ENCODE results near the gene SPTLC1.
"Not testable (repeated sequence)": the region's sequence is repeated elsewhere in the genome, so short reads cannot be mapped to it uniquely, and the experiment has no call there.

- not testable (repeated sequence) for TF ChIP-seq POLR2A (IDR thresholded peaks at IDR 0.05; ENCODE audit: low read length); GATA1 (IDR thresholded peaks at IDR 0.05; ENCODE audit: low read depth, low read length)
These were observed 9.6 kb downstream of the SPTLC1 start for GRCh38 chr9:92105446-92106225.

All from erythroblast (primary cell).